HG02938 (cell line): ENCODE results near the gene PPP1CC.
"Not testable (repeated sequence)": the region's sequence is repeated elsewhere in the genome, so short reads cannot be mapped to it uniquely, and the experiment has no call there.

ENCODE experiments used
- ATAC-seq: cut with Tn5 transposase; IDR thresholded peaks from one replicate; pipeline ENCODE4 v1.9.1; 2021; ENCODE audit warnings: mild to moderate bottlenecking, moderate library complexity; ENCODE audit not compliant: unreplicated experiment

The PPP1CC gene

DNA sequence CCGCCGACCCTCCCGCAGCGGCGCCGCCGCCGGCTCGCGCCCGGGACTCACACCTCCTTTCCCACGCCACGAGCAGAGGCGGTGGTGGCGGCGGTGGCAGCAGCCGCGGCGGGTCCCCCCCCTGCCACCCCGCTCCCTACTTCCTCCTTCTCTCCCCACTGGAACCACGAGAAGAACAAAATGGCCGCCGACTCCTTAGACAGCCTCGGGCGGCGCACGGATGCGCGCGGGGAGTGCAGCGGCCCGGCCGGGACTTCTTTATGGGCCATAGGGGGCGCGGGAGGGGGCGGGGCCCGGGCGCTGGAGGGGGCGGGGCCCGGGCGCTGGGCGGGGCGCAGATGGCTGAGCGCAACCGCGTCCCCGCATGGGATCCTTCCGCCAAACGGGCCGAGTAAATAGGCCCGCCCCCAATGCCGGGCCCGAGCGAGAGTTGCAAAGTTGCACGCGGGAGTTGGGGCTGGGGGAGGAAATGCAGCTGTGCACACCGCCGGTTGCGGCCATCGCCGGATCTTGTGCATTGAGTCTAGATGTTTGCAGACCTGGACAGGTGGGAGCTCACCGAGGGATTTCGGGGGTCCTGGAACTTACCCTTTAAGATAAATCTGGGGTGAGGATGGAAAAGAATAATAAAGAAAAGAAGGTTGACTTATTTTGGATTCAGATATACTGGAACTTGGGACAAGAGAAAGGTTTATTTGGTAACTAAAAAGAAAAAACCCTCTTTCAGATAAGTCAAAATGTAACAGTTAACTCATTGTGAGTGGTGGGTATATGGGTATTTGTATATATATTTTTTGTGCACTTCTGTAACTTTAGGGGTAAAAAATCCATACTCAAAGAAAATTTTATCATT lies at the start of gene PPP1CC:
PPP1CC (minus strand) TSS at position 174 of the 853 bp plus-strand sequence. CDS start 184 bp downstream, outside the sequence.
- ATAC-seq, result peak; percentile 61

DNA sequence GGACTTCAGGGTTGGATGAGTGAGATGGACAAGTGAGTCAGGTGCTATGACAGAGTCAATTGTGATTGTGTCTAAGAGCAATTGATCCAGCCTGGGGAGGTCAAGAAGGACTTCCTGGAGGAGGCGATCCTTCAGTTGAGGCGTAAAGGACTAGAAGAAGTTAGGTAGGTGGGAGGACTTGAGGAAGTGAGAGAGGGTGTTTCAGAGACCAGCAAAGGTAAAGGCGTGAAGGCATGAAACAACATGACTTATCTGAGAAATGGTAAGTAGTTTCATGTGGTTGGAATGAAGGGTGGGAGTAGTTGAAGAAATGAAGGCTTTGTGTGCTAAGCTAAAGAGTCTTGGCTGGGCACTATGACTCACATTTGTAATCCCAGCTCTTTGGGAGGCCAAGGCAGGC lies 48.9 kb upstream of the PPP1CC start:
- ATAC-seq, result no peak

DNA sequence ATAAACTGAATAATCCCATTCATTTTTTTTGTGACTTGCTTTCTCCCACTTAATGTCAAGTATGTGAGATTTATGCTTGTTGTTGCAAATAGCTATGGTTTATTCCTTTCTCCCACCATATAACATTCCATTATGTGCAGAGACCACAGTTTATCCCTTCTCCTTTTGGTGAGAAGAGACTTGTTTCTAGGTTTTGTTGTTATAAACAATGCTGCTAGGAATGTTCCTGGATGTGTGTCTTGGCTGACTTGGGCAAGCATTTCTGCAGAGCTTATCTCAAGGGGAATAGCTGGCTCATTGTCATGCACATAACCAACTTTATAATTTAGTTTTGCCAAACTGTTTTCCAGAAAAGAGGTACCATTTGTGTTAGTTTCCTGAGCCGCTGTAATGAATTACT lies 47.6 kb upstream of the PPP1CC start:
- no peak for ATAC-seq

DNA sequence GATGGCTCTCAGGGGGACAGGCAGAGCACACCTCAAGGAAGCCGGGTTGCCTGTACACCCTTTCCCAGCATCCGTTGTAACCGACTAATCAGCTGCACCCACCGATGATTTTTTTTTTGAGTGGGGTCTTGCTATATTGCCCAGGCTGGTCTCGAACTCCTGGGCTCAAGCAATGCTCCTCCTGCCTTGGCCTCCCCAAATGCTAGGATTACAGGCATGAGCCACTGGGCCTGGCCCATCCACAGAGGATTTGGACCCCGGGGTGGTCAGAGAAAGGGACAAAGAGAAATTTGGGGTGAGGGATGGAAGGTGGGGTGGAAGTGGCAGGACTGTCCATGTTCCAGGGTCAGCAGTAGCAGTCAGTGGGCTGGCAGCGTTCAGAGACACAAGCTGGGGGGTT lies 43.3 kb upstream of the PPP1CC start:
- ATAC-seq, result no peak

DNA sequence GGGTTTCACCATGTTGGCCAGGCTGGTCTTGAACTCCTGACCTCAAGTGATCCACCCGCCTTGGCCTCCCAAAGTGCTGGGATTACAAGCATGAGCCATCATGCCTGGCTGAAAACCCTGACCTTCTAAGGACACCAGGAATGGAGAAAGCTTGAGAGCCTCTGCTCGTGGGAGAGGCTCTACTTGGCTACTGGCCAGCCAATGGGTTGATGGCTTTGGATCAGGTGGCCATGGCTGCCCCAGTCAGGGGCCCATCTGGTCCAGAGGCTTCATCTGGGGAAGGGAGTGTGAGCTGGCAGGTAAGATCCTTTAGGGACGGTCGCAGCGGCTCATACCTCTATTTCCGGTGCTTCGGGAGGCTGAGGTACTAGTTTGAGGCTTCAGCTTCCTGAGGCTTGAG lies 42.5 kb upstream of the PPP1CC start:
- no peak for ATAC-seq

DNA sequence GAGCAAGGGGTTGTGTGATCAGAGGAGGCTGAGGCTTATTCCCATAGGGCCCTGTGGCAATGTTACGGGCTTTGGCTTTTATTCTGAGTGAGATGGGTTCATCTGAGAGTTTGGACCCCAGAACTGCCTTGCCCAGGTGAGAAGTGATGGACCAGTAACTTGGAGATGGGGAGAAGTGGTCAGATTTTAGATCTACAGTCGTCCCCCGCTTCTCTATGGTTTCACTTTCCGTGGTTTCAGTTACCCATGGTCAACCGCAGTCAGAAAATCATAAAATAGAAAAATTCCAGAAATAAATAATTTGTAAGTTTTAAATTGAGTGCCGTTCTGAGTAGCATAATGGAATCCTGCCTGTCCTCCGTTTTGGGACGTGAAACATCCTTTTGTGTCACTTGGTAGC lies 40.2 kb upstream of the PPP1CC start:
- ATAC-seq, result no peak

DNA sequence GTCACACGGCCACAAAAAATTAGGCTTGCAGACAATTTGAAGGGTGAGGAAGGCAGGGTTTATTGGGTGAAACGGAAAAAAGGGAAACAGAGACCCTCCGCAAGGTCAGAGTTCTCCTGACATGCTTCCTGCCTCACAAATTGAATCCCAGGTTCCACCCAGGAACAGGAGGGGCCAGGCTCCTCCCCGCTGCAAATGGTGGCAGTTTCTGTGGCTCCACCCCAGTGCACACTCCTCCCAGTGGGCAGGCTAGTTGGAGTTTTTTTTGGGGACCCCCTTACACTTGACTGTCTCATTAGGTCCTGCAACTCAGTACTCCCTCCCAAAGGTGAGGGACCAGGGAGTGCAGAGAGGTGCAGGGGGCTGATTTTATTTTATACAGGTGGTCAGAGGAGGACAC lies 39.4 kb upstream of the PPP1CC start:
- no peak for ATAC-seq

DNA sequence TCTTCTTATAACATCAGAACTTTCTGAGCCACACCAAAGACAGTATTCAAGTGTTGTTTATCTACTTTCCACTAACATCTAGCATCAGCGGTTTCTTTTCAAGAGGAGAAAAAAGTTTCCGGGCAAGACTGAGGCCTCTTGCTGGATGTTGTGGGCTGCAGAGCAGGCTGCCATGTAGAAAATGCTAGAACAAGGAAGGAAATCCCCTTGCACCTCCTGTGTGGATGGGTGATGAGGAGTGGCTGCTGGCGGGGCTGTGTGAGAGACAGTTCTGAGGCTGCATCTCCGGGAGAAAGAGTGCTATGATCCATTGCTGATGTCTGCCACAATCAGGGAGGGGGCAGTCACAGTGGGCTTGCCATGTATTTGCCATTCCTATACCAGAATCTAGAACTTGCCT lies 37.8 kb upstream of the PPP1CC start:
- no peak for ATAC-seq

DNA sequence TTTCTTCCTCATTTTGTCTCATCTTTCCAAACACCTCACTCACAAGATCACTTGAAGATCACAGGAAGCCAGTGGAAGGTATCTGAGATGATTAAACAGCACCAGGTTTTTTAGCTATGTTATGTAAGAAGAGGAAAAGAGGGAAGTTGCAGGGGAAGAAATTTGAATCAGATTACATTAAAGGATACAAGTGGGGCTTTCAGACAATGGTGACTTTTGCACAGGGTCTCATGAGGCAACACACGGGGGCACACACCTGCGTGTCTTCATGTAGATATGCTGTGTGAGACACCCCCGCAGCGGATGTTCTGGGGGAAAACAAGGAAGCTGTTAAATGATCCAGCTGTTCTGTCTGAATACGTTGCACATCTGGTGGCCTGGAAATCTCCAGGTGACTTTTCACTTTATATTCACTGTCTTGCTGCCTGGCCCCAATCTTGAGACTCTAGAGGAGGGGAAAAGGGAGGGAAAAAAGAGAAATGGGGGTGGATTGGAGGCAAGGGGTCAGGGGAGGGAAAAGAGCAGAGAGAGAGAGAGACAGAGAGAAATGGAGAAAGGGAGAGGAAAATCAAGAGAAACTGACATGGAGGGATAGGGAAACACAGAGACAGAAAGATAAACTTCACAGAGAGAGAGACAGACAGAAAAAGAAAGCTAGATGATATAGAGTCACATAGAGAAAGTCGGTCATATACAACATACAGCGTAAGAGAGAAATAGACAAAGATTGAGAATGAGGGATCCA lies 36.3 kb upstream of the PPP1CC start:
- ATAC-seq, result no peak

DNA sequence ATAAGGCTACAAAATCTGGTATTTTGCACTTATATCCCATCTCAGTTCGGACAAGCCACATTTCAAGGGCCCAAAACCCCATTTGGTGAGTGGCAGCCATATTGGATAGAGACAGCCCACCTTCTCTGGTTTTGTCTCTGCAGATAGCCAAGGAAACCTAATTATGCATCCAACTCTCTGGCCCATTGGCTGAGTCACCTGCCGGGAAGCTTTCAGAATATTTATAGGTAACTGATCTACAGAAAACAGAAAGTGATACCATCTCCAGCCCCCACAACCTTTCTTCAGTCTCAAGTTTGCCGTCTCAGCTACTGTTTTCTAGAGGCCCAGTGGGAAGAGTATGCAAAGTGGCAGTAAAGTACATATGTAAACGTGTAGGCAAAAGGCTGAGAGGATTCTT lies 33.7 kb upstream of the PPP1CC start:
- ATAC-seq, result peak; percentile 99

DNA sequence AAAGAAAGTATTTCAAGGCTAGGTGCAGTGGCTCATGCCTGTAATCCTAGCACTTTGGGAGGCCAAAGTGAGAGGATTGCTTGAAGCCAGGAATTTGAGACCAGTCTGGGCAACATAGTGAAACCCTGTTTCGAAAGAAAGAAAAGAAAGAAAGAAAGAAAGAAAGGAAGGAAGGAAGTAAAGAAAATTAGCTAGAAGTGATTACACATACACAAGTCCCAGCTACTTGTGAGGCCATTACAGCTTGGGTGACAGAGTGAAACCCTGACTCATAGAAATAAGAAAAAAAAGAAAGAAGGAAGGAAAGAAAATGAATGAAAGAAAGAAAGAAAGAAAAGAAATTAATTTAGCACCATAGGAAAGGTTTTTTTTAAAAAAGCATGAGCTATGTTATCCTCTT lies 33.3 kb upstream of the PPP1CC start:
- no peak for ATAC-seq

DNA sequence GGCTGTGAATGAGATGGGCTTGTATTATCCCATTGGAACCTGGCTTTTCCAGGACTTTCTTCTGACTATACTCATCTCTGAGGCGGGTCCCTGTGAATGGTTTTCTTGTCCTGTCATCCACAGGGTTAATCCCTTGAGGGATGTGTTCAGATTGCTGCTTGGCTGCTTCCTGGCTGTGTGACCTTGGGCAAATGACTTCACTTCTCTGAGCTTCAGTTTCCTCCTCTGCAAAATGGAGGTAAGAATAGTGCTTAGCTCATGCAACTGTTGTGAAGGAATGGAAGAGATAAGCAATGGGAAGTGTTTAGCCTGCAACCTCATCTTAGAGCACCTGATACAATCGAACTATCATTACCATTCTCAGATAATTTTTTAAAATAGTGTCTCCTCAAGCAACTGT lies 32.1 kb upstream of the PPP1CC start:
- ATAC-seq, result no peak

DNA sequence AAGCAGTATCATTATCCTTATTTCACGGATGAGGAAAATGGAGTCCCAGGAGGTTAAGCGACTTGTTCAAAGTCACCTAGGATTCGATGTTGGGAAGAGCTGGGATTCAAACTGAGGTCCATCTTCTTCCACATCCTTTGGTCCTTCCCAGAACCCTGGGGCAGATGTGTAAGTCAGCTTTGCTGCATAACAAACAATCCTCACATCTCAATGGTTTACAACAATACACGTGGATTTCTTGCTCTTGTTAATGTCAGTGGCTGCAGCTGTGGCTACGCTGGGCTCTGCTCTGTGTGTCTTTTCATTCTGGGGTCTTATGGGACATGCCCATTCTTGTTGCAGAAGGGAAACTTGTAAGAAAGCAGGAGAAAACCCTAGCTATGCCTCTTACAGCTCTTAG lies 26.3 kb upstream of the PPP1CC start:
- no peak for ATAC-seq

DNA sequence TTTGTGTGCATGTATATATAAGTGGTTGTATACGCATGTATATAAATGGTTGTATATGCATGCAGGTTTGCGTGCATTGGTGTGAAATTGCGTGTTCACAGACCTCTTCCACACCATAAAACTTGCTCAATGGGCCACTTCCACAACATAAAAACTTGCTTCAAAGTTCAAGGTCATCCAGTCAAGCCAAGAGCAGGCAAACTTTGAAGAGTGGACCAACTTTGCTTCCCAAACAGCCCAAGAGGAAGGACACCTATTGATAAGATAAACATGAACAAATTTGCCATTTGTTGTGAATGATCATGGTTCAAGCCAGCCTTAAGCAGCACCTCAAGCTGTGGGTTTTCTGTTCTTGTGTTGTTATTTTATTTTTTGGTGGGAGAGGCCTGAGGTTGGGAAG lies 25.2 kb upstream of the PPP1CC start:
- ATAC-seq, result no peak

DNA sequence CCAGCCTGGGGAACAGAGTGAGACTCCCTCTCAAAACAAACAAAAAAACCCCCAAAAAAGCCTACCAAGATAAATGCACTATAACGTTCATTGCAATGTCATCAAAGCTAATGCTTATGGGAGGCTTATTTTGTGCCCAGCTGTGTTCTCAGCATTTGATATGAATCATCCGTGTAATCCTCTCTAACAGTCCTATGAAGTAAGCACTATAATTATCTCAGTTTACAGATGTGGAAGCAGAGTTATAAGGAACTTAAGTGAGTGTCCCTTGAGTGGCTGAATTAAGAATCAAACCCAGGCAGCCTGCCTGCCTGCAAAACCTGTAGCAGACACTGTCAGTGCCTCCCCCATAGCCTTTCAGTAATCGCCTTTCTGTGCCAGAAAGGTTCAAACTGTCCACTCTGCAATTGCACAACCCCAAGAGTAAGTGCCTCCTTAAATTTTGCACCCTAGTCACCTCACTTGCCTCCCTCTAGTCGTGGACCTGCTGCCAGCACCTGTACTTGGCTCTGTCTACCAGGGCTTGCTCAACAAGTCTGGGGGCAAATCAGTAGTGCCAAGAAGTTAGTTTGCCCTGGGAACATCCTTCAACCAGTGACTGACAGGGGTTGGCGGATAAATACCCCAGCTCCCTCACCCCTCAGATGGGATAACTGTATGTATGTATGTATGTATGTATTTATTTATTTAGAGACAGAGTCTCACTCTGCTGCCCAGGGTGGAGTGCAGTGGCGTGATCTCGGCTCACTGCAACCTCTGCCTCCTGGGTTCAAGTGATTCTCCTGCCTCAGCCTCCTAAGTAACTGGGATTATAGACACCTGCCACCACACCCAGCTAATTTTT lies 23.8 kb upstream of the PPP1CC start:
- ATAC-seq, result no peak

DNA sequence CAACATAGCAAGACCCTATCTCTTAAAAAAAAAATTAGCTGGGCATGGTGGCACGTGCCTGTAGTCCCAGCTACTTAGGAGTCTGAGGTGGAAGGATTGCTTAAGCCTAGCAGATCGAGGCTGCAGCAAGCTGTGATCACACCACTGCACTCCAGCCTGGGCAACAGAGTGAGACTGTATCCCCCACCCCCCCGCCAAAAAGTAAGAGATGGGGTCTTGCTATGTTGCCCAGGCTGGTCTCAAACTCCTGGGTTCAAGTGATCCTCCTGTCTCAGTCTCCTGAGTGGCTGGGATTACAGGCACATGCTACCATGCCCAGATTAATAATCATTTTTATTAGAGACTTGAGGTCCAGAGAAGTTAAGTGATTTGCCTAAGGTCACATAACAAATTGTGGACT lies 22.9 kb upstream of the PPP1CC start:
- not testable (repeated sequence) for ATAC-seq

DNA sequence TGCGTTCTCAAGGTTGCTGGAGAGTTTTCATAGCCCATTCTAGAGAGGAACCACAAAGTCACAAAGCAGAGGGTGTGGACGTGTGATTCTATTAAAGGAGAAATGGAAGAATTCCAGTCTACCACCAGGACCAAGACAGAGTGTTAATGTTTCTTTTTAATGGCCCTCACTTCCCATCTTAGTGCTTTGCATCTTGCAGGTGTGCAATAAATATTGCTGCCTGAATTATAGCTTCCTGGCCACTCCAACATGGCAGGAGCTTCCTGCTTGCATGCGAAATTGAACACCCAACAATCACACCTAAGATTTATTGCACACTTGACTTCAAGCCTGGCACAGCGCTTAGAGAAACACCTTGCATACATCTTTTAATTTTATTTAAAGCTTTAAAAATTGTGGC lies 22.4 kb upstream of the PPP1CC start:
- ATAC-seq, result no peak

DNA sequence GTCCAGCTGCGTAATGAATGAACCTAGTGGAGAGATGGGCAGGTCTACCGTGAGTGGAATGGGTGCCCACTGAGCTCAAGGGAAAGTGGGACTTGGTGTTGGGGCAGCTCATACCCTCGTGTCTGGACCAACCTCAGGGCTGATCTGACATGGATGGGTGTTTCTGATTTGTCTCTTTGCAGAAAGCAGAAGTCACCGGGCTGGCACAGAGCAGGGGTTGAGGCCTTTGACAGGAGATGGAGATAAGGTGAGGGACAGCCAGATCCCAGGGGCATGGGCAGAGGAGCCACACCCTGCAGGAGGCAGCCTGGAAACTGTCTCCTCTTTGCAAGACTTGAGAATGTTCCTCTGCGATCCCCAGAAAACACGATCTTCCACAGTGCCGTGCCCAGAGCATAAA lies 20.9 kb upstream of the PPP1CC start:
- no peak for ATAC-seq

DNA sequence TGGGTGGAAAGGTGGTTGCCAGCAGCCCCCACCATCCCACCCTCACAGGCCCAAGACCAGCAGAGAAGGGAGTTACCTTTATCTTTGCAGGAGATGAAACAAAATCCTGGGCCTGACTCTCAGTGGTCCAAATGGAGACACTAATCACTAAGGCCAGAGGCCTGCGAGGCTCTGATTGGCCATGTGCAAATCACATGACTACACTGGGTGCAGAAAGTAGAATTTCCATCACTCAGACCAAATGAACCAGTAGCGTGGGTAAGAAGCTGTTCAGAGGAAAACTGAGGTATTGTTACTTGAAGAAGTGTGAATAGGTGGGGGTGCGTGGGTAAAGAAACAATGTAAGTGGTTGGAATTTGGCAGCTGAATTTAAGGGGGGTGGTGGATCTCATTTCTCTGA lies 20.2 kb upstream of the PPP1CC start:
- ATAC-seq, result no peak

DNA sequence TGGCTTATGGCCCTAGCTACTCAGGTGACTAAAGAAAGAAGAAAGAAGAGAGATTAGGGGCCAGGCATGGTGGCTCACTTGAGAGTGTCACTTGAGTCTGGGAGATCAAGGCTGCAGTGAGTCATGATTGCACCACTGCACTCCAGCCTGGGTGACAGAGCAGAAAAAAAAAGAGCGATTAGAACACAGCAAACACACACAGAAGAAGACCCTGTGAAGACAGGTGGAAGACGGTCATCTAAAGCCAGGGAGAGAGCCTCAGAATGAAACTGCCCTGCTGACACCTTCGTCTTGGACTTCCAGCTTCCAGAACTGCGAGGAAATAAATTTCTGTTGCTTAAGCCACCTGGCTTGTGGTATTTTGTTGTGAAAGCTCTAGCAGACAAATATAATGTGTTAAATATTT lies 17.5 kb upstream of the PPP1CC start:
- no peak for ATAC-seq

DNA sequence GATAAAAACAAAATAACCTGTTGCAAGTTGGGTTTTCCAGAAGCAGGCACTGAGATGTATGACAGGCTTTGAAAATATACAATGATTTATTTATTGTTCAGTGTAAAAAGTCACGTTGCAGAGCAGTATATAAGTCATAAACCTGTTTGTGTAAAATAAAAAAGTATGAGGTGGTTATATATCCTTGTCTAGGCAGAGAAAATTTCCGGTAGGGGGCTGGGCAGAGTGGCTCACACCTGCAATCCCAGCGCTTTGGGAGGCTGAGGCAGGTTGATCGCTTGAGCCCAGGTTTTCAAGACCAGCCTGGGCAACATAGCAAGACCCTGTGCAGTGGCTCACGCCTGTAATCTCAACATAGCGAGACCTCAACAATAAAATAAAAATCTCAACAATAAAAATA lies 16.2 kb upstream of the PPP1CC start:
- ATAC-seq, result no peak
